HEK293T (cell line): Measurements from ENCODE around the gene MOGAT2.

Source experiments
- ARNT ChIP-seq: fragments of 450-650 bp; IDR thresholded peaks from 2 replicates; pipeline ENCODE4 v1.6.1; 2017; ENCODE audit warnings: mild to moderate bottlenecking
- BHLHE40 ChIP-seq: fragments of 450-650 bp; IDR thresholded peaks from 2 replicates; pipeline ENCODE4 v1.6.1; 2016; ENCODE audit warnings: mild to moderate bottlenecking, moderate library complexity, borderline replicate concordance
- CTBP1 ChIP-seq: fragments of 450-650 bp; IDR thresholded peaks from 2 replicates; pipeline ENCODE4 v1.6.1; 2016; ENCODE audit warnings: borderline replicate concordance
- ELF4 ChIP-seq: fragments of 450-650 bp; IDR thresholded peaks from 2 replicates; pipeline ENCODE4 v1.6.1; 2017; ENCODE audit warnings: antibody characterized with exemption
- FOXA1 ChIP-seq: fragments of 450-650 bp; IDR thresholded peaks from 2 replicates; pipeline ENCODE4 v1.6.1; 2016; ENCODE audit warnings: mild to moderate bottlenecking
- FOXK2 ChIP-seq: fragments of 450-650 bp; IDR thresholded peaks from 2 replicates; pipeline ENCODE4 v1.6.1; 2016; ENCODE audit warnings: mild to moderate bottlenecking
- FOXM1 ChIP-seq: fragments of 450-650 bp; IDR thresholded peaks from 2 replicates; pipeline ENCODE4 v1.6.1; 2017; ENCODE audit warnings: mild to moderate bottlenecking, borderline replicate concordance
- L3MBTL2 ChIP-seq: fragments of 450-650 bp; conservative IDR thresholded peaks from 2 replicates; pipeline ENCODE4 v1.6.1; 2016; ENCODE audit warnings: mild to moderate bottlenecking
- LEF1 ChIP-seq: fragments of 450-650 bp; IDR thresholded peaks from 2 replicates; pipeline ENCODE4 v1.6.1; 2017; ENCODE audit warnings: mild to moderate bottlenecking, borderline replicate concordance
- SP1 ChIP-seq: fragments of 450-650 bp; IDR thresholded peaks from 2 replicates; pipeline ENCODE4 v1.6.1; 2017
- SUZ12 ChIP-seq: fragments of 450-650 bp; IDR thresholded peaks from 2 replicates; pipeline ENCODE4 v1.6.1; 2016; ENCODE audit warnings: mild to moderate bottlenecking
- TARDBP ChIP-seq: fragments of 450-650 bp; IDR thresholded peaks from 2 replicates; pipeline ENCODE4 v1.6.1; 2016
- ZNF384 ChIP-seq: fragments of 450-650 bp; IDR thresholded peaks from 2 replicates; pipeline ENCODE4 v1.6.1; 2016
- TF ChIP-seq, protein P1 (sequence below): fragments of 450-650 bp; IDR thresholded peaks from 2 replicates; pipeline ENCODE4 v1.6.1; 2016

DNA sequence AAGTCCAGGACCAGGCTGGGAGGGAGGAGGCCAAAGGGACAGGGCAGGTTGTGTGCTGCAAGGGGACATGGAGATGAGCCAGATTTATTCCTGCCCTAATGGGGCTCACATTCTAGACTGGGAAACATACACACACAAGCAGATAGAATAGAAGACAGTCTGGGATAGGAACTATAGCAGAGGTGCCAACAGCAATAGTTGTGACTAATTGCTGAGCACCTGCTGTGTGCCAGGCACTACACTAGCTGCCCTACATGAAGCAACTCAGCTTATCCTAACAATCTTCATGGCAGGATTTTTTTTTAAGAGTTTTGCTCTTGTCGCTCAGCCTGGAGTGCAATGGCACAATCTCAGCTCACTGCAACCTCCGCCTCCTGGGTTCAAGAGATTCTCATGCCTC is 11.4 kb downstream of the MOGAT2 start:
- TF ChIP-seq BHLHE40 (no peak), ZNF384 (no peak), SP1 (no peak), FOXM1 (no peak), SUZ12 (no peak), FOXK2 (no peak), ELF4 (no peak), LEF1 (no peak), ARNT (no peak), TARDBP (no peak), FOXA1 (no peak), L3MBTL2 (no peak), CTBP1 (no peak)
- TF ChIP-seq, protein P1, sequence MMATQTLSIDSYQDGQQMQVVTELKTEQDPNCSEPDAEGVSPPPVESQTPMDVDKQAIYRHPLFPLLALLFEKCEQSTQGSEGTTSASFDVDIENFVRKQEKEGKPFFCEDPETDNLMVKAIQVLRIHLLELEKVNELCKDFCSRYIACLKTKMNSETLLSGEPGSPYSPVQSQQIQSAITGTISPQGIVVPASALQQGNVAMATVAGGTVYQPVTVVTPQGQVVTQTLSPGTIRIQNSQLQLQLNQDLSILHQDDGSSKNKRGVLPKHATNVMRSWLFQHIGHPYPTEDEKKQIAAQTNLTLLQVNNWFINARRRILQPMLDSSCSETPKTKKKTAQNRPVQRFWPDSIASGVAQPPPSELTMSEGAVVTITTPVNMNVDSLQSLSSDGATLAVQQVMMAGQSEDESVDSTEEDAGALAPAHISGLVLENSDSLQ = no peak
